Uterus (tissue), 2 donors: ENCODE measurements around the gene ACP2.

Experiments
- CTCF ChIP-seq, 4 experiments: fragments of 200-600 bp in 2 of 4; fragments of 450-650 bp in 2 of 4; sonication (generic) in 2 of 4; IDR thresholded peaks; one replicate each; pipeline ENCODE4 v1.5.1; 2016 to 2019; ENCODE audit warnings: antibody characterized with exemption in 4 of 4, mild to moderate bottlenecking in 2 of 4, moderate library complexity in 1 of 4
- POLR2A ChIP-seq, 2 donors: fragments of 450-650 bp; IDR thresholded peaks; one replicate each; pipeline ENCODE4 v1.6.1; 2016; ENCODE audit warnings: antibody characterized with exemption in 2 of 2, mild to moderate bottlenecking in 1 of 2, moderate library complexity in 1 of 2

- TF ChIP-seq CTCF (IDR thresholded peaks at IDR 0.05) (no peak), POLR2A (IDR thresholded peaks at IDR 0.05) (no peak)
Measured at GRCh38 chr11:47220401-47220821, 28.2 kb downstream of the ACP2 start.
